Ascending aorta (tissue), 2 donors: ENCODE measurements around the gene UMPS. TPM values are rescaled to one million over a fixed set of nuclear protein-coding genes. Genes with fewer than 3 reads are reported as not detected.

Experiments
- DNase-seq, 2 donors: peaks; one replicate each; pipeline ENCODE4 v3.0.0-alpha.2; 2019; ENCODE audit warnings: low spot score in 2 of 2
- H3K27ac ChIP-seq, 2 donors: fragments of 200-600 bp; sonication (generic); one replicate each; pipeline ENCODE4 v1.5.1; 2016 to 2017; ENCODE audit warnings: mild to moderate bottlenecking in 1 of 2
- H3K27me3 ChIP-seq: fragments of 200-600 bp; sonication (generic); one replicate; pipeline ENCODE4 v1.5.1; 2017
- H3K36me3 ChIP-seq, 2 donors: fragments of 200-600 bp; sonication (generic); one replicate each; pipeline ENCODE4 v1.5.1; 2016
- H3K4me1 ChIP-seq, 2 donors: fragments of 200-600 bp; sonication (generic); one replicate each; pipeline ENCODE4 v1.5.1; 2016 to 2017; ENCODE audit warnings: mild to moderate bottlenecking in 1 of 2
- H3K4me3 ChIP-seq, 2 donors: fragments of 200-600 bp; sonication (generic); one replicate each; pipeline ENCODE4 v1.5.1; 2016 to 2017; ENCODE audit warnings: mild to moderate bottlenecking in 1 of 2
- H3K9me3 ChIP-seq, 2 donors: fragments of 200-600 bp; sonication (generic); one replicate each; pipeline ENCODE4 v1.5.1; 2016
- intact Hi-C: fragments of 100-400 bp; cut with DNase I; formaldehyde crosslinking; loops from one replicate; pipeline ENCODE4 v1.15.1; 2023
- total RNA-seq: library from RNA; depleted of rRNA; stranded (reverse); fragments of >200 nt; gene quantifications from one replicate; pipeline ENCODE4 v1.1.0, GENCODE V29; 2016
- TF ChIP-seq, protein P1 (sequence below), 3 experiments: fragments of 200-600 bp in 2 of 3; fragments of 450-650 bp in 1 of 3; sonication (generic) in 2 of 3; IDR thresholded peaks; one replicate each; pipeline ENCODE4 v1.5.1; 2016 to 2019; ENCODE audit warnings: antibody characterized with exemption in 3 of 3, mild to moderate bottlenecking in 1 of 3, moderate library complexity in 1 of 3

The UMPS gene
- total RNA-seq, 1 donor from 2014 or later = 4.5 TPM

GRCh38 chr3:124685481-124685880, 44.8 kb upstream of the UMPS start:
- H3K4me3 ChIP-seq = no peak overlapping the region
- no peak overlapping the region for H3K27ac ChIP-seq
- intact Hi-C loops = no loop called here

GRCh38 chr3:124686028-124686670, 44.1 kb upstream of the UMPS start:
- no peak for DNase-seq
- H3K4me3 ChIP-seq = no peak overlapping the region
- intact Hi-C loops = no loop called here

More at GRCh38 chr3:124685481-124685880, 44.8 kb upstream of the UMPS start:
- peaks cover 3 to 12% of the 10 kb centered on the region in 2 donors for H3K36me3 ChIP-seq
- H3K27me3 ChIP-seq = no peaks in the 10 kb centered on the region
- no peaks in the 10 kb centered on the region for H3K9me3 ChIP-seq
- no peaks in the 10 kb centered on the region for H3K4me1 ChIP-seq
- TF ChIP-seq, protein P1, sequence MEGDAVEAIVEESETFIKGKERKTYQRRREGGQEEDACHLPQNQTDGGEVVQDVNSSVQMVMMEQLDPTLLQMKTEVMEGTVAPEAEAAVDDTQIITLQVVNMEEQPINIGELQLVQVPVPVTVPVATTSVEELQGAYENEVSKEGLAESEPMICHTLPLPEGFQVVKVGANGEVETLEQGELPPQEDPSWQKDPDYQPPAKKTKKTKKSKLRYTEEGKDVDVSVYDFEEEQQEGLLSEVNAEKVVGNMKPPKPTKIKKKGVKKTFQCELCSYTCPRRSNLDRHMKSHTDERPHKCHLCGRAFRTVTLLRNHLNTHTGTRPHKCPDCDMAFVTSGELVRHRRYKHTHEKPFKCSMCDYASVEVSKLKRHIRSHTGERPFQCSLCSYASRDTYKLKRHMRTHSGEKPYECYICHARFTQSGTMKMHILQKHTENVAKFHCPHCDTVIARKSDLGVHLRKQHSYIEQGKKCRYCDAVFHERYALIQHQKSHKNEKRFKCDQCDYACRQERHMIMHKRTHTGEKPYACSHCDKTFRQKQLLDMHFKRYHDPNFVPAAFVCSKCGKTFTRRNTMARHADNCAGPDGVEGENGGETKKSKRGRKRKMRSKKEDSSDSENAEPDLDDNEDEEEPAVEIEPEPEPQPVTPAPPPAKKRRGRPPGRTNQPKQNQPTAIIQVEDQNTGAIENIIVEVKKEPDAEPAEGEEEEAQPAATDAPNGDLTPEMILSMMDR (IDR thresholded peaks at IDR 0.05) = no peak
- no peak for DNase-seq

DNA sequence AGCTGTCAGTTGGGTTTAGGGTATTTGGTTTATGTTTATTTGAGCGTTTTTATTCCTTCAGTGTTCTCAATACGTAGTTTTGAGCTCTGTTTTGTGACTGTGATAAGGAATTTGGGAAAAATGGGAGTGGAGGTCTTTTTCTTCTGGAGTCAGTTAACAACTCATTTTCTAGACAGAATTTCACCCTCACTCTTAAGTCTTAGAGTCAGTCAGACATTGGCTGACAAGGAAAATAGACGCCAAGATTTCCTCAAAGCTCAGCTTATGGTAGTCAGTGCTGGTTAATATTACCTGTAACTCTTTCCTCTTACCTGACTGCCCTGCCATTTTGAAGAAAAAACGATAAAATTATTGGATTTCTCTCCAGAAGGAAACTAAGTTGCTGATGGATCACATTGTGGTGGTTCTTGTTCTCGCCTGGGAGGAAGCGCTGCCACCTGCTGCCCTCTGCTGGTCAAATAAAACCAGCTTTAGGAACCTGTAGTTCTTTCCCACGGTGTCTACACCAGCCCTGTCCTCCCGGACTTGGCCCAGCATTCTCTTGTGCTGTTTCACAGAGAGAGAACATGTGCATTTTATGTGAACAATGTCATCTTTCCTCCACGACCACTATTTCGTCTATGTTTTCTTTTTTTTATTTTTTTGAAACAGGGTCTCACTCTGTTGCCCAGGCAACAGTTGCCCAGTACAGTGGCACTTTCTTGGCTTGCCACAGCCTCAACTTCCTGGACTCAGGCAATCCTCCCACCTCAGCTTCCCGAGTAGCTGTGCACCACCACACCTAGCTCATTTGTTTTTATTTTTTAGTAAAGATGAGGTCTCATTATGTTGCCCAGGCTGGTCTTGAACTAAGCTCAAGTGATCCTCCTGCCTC, 41.4 kb upstream of the UMPS start:
- Histone ChIP-seq H3K27me3 (no peaks in the 10 kb centered on the region), H3K4me1 (no peaks in the 10 kb centered on the region), H3K4me3 (no peak overlapping the region), H3K9me3 (no peaks in the 10 kb centered on the region), H3K36me3 (no peaks in the 10 kb centered on the region), H3K27ac (no peak overlapping the region)
- intact Hi-C loops = loop anchor here (2.0 kb wide), 1 partner anchor 124 kb away; no protein-coding TSS in a partner anchor
- peak in 1 of 2 donors; percentile 86 for DNase-seq
- TF ChIP-seq, protein P1 (IDR thresholded peaks at IDR 0.05) = peak; percentile 77 to 87 (median 78)

More at GRCh38 chr3:124686028-124686670, 44.1 kb upstream of the UMPS start:
- Histone ChIP-seq H3K27me3 (no peaks in the 10 kb centered on the region), H3K4me1 (no peaks in the 10 kb centered on the region), H3K27ac (no peak overlapping the region), H3K36me3 (peaks cover 0 to 7% of the 10 kb centered on the region in 2 donors), H3K9me3 (no peaks in the 10 kb centered on the region)
- TF ChIP-seq, protein P1 (IDR thresholded peaks at IDR 0.05) = no peak

GRCh38 chr3:124691599-124691998, 38.7 kb upstream of the UMPS start:
- Histone ChIP-seq H3K36me3 (peaks cover 0 to 11% of the 10 kb centered on the region in 2 donors), H3K27ac (no peak overlapping the region), H3K4me1 (no peaks in the 10 kb centered on the region), H3K9me3 (no peaks in the 10 kb centered on the region), H3K4me3 (no peak overlapping the region), H3K27me3 (no peaks in the 10 kb centered on the region)
- no peak for DNase-seq
- TF ChIP-seq, protein P1 (IDR thresholded peaks at IDR 0.05) = no peak
- intact Hi-C loops = no loop called here

- no peaks in the 10 kb centered on the region for H3K9me3 ChIP-seq
- TF ChIP-seq, protein P1 (IDR thresholded peaks at IDR 0.05) = no peak
- no peak overlapping the region for H3K27ac ChIP-seq
- no peaks in the 10 kb centered on the region for H3K27me3 ChIP-seq
- intact Hi-C loops = no loop called here
- no peak for DNase-seq
- peaks cover 9 to 30% of the 10 kb centered on the region in 2 donors for H3K36me3 ChIP-seq
- H3K4me3 ChIP-seq = no peak overlapping the region
- no peaks in the 10 kb centered on the region for H3K4me1 ChIP-seq
Observed at GRCh38 chr3:124694486-124694885, 35.8 kb upstream of the UMPS start.
